Endothelial cell of umbilical vein (primary cell): Measurements from ENCODE around the gene CUEDC1.

Source experiments
- CTCF ChIP-seq, 2 donors: IDR thresholded peaks; 1 replicate in 1 of 2; 2 replicates in 1 of 2; pipeline ENCODE4 v1.5.1; 2011; ENCODE audit warnings: low read length in 2 of 2, mild to moderate bottlenecking in 2 of 2, moderate library complexity in 2 of 2, control low read depth in 1 of 2, inconsistent platforms in 1 of 2, low read depth in 1 of 2; ENCODE audit not compliant: insufficient read depth in 1 of 2; ENCODE audit errors: extremely low read depth in 1 of 2
- MYC ChIP-seq: IDR thresholded peaks from one replicate; pipeline ENCODE4 v1.6.1; 2011; ENCODE audit warnings: mild to moderate bottlenecking, low read depth, low read length
- POLR2A ChIP-seq: IDR thresholded peaks from 2 replicates; pipeline ENCODE4 v1.6.1; 2012; ENCODE audit warnings: low read depth, mild to moderate bottlenecking, control low read depth, low read length

- TF ChIP-seq CTCF (IDR thresholded peaks at IDR 0.05; ENCODE audit: extremely low read depth in 1 of 2, insufficient read depth in 1 of 2, low read depth in 1 of 2, low read length in 2 of 2) (no peak), POLR2A (no peak), MYC (no peak)
These were observed 23.6 kb downstream of the CUEDC1 start for GRCh38 chr17:57931488-57932137.
